H1 (cell line): ENCODE measurements around the gene ZNF823. TPM values are rescaled to one million over a fixed set of nuclear protein-coding genes. Genes with fewer than 3 reads are reported as not detected.

Experiments used
- CTCF ChIA-PET: fragments of 300-600 bp; sonication (Branson Sonifier 250); formaldehyde crosslinking; loops from one replicate; lab custom pipeline; 2021; ENCODE audit not compliant: partially characterized antibody; lab: Charles Lee
- POLR2A ChIA-PET: fragments of 300-600 bp; sonication (Branson Sonifier 250); formaldehyde crosslinking; loops from one replicate; lab custom pipeline; 2021; ENCODE audit warnings: inconsistent platforms; ENCODE audit not compliant: partially characterized antibody; lab: Charles Lee
- DNase-seq, 2 experiments: peaks; one replicate each; pipeline versions ENCODE4 v3.0.0 to v3.0.0-alpha.2; 2010 to 2022; ENCODE audit warnings: low spot score in 2 of 2, low read depth in 1 of 2, mixed read lengths in 1 of 2
- FAIRE-seq: peaks from 2 replicates; lab custom pipeline; 2011; peaks lifted over from hg19 to GRCh38; lab: Jason Lieb, UNC
- H2AFZ ChIP-seq: 2 replicates; pipeline ENCODE4 v1.8.1; 2012; ENCODE audit warnings: low read length, inconsistent platforms
- H2AK5ac ChIP-seq: 2 replicates; pipeline ENCODE4 v1.6.1; 2013; ENCODE audit warnings: low read depth, low read length
- H2BK120ac ChIP-seq: replicated peaks from 2 replicates; pipeline ENCODE3; 2013; ENCODE audit warnings: low read depth, low read length, inconsistent platforms
- H2BK12ac ChIP-seq: 2 replicates; pipeline ENCODE4 v1.6.1; 2013; ENCODE audit warnings: low read depth, low read length
- H2BK15ac ChIP-seq: 2 replicates; pipeline ENCODE4 v1.6.1; 2013; ENCODE audit warnings: low read length
- H2BK20ac ChIP-seq: 2 replicates; pipeline ENCODE4 v1.6.1; 2013; ENCODE audit warnings: low read length
- H2BK5ac ChIP-seq: 2 replicates; pipeline ENCODE4 v1.6.1; 2013; ENCODE audit warnings: low read depth, low read length
- H3K14ac ChIP-seq: 2 replicates; pipeline ENCODE4 v1.6.1; 2013; ENCODE audit warnings: inconsistent platforms; ENCODE audit not compliant: insufficient read length
- H3K18ac ChIP-seq: 2 replicates; pipeline ENCODE4 v1.6.1; 2013; ENCODE audit warnings: low read length; ENCODE audit errors: extremely low read depth
- H3K23ac ChIP-seq: 2 replicates; pipeline ENCODE4 v1.6.1; 2013; ENCODE audit warnings: inconsistent platforms; ENCODE audit not compliant: insufficient read length
- H3K23me2 ChIP-seq: 2 replicates; pipeline ENCODE4 v1.6.1; 2013; ENCODE audit warnings: low read depth, low read length
- H3K27ac ChIP-seq: 2 replicates; pipeline ENCODE4 v1.6.1; 2011; ENCODE audit warnings: low read depth, low read length, inconsistent platforms
- H3K27me3 ChIP-seq, 4 experiments: replicated peaks in 1 of 4; 1 replicate in 1 of 4; 2 replicates in 3 of 4; pipeline versions ENCODE4 v1.6.1 to v1.8.1; 2011 to 2013; ENCODE audit warnings: low read length in 3 of 4, mild to moderate bottlenecking in 3 of 4, inconsistent platforms in 2 of 4, mixed read lengths in 2 of 4, moderate library complexity in 1 of 4; ENCODE audit not compliant: control insufficient read depth in 3 of 4, insufficient read depth in 3 of 4; ENCODE audit errors: extremely low read depth in 1 of 4
- H3K36me3 ChIP-seq, 4 experiments: 2 replicates each; pipeline versions ENCODE4 v1.6.1 to v1.8.1; 2011 to 2013; ENCODE audit warnings: mild to moderate bottlenecking in 4 of 4, low read length in 3 of 4, moderate library complexity in 2 of 4, control low read depth in 1 of 4, inconsistent platforms in 1 of 4; ENCODE audit not compliant: insufficient read depth in 4 of 4, control insufficient read depth in 2 of 4
- H3K4ac ChIP-seq: replicated peaks from 2 replicates; pipeline ENCODE3; 2013; ENCODE audit warnings: low read length, low read depth, mixed read lengths, inconsistent platforms; ENCODE audit not compliant: insufficient read length
- H3K4me1 ChIP-seq, 4 experiments: replicated peaks in 1 of 4; 1 replicate in 1 of 4; 2 replicates in 3 of 4; pipeline versions ENCODE4 v1.6.1 to v1.8.1; 2011 to 2013; ENCODE audit warnings: low read length in 3 of 4, inconsistent platforms in 2 of 4, mixed read lengths in 1 of 4; ENCODE audit not compliant: insufficient read depth in 4 of 4, control insufficient read depth in 3 of 4
- H3K4me2 ChIP-seq, 2 experiments: 2 replicates each; pipeline versions ENCODE4 v1.6.1 to v1.8.1; 2011 to 2013; ENCODE audit warnings: low read depth in 2 of 2, low read length in 2 of 2, control low read depth in 1 of 2, inconsistent platforms in 1 of 2, mild to moderate bottlenecking in 1 of 2; ENCODE audit not compliant: insufficient read depth in 1 of 2
- H3K4me3 ChIP-seq, 4 experiments: fragments of 200-600, 300-600 bp in 1 of 4; sonication (generic), shearing (Covaris generic), sonication (Bioruptor Twin) in 1 of 4; 2 replicates each; pipeline versions ENCODE4 v1.5.1 to v1.8.1; 2011 to 2016; ENCODE audit warnings: low read length in 4 of 4, low read depth in 3 of 4, control low read depth in 2 of 4, inconsistent platforms in 2 of 4, mild to moderate bottlenecking in 2 of 4, mixed read lengths in 1 of 4, moderate library complexity in 1 of 4; ENCODE audit not compliant: insufficient read depth in 2 of 4; ENCODE audit errors: extremely low read depth in 1 of 4
- H3K56ac ChIP-seq: replicated peaks from 2 replicates; pipeline ENCODE3; 2013; ENCODE audit warnings: low read depth, mild to moderate bottlenecking, mixed read lengths, low read length, inconsistent platforms; ENCODE audit not compliant: insufficient read length
- H3K79me1 ChIP-seq: 2 replicates; pipeline ENCODE4 v1.6.1; 2013; ENCODE audit warnings: low read depth, low read length, control low read depth
- H3K79me2 ChIP-seq, 2 experiments: 2 replicates each; pipeline versions ENCODE4 v1.6.1 to v1.8.1; 2012 to 2013; ENCODE audit warnings: low read length in 2 of 2, mild to moderate bottlenecking in 2 of 2, inconsistent platforms in 1 of 2; ENCODE audit not compliant: insufficient read depth in 2 of 2, control insufficient read depth in 1 of 2
- H3K9ac ChIP-seq, 4 experiments: replicated peaks in 1 of 4; 1 replicate in 1 of 4; 2 replicates in 3 of 4; pipeline versions ENCODE4 v1.6.1 to v1.8.1; 2011 to 2013; ENCODE audit warnings: low read depth in 3 of 4, low read length in 3 of 4, control low read depth in 2 of 4, mild to moderate bottlenecking in 2 of 4, moderate library complexity in 2 of 4, inconsistent platforms in 1 of 4; ENCODE audit errors: extremely low read depth in 1 of 4
- H3K9me3 ChIP-seq, 2 experiments: 2 replicates each; pipeline versions ENCODE4 v1.6.1 to v1.8.1; 2012 to 2013; ENCODE audit warnings: mild to moderate bottlenecking in 2 of 2, moderate library complexity in 2 of 2, control low read depth in 1 of 2, inconsistent platforms in 1 of 2, low read depth in 1 of 2, low read length in 1 of 2, mixed read lengths in 1 of 2; ENCODE audit not compliant: insufficient read depth in 2 of 2
- H4K20me1 ChIP-seq, 2 experiments: replicated peaks in 1 of 2; 2 replicates each; pipeline versions ENCODE3 to v1.8.1; 2011 to 2013; ENCODE audit warnings: inconsistent platforms in 2 of 2, low read length in 2 of 2, mild to moderate bottlenecking in 1 of 2; ENCODE audit not compliant: insufficient read depth in 2 of 2, control insufficient read depth in 1 of 2
- H4K5ac ChIP-seq: 2 replicates; pipeline ENCODE4 v1.6.1; 2013; ENCODE audit warnings: low read length, low read depth, mixed read lengths, inconsistent platforms; ENCODE audit not compliant: insufficient read length
- H4K8ac ChIP-seq: 2 replicates; pipeline ENCODE4 v1.8.0; 2013; ENCODE audit warnings: mild to moderate bottlenecking, moderate library complexity, low read length, inconsistent platforms; ENCODE audit not compliant: insufficient read depth; ENCODE audit errors: extremely low read depth
- H4K91ac ChIP-seq: replicated peaks from 2 replicates; pipeline ENCODE3; 2013; ENCODE audit warnings: low read length, mixed read lengths, inconsistent platforms; ENCODE audit not compliant: insufficient read length
- CHD1 ChIP-seq: IDR thresholded peaks from 2 replicates; pipeline ENCODE4 v1.6.1; 2012; ENCODE audit warnings: low read depth, low read length, improper control_type of control experiment
- CREB1 ChIP-seq: IDR thresholded peaks from 2 replicates; pipeline ENCODE4 v1.6.1; 2012; ENCODE audit warnings: inconsistent platforms
- FOSL1 ChIP-seq: IDR thresholded peaks from 2 replicates; pipeline ENCODE4 v1.6.1; 2011; ENCODE audit warnings: mild to moderate bottlenecking, low read depth, low read length, moderate library complexity; ENCODE audit not compliant: insufficient read depth
- GTF2F1 ChIP-seq: IDR thresholded peaks from 2 replicates; pipeline ENCODE4 v1.6.1; 2012; ENCODE audit warnings: low read depth, low read length, improper control_type of control experiment, borderline replicate concordance
- HDAC2 ChIP-seq, 2 experiments: fragments of 300-600 bp in 1 of 2; sonication (generic) in 1 of 2; IDR thresholded peaks; 2 replicates each; pipeline ENCODE4 v1.6.1; 2011 to 2012; ENCODE audit warnings: low read depth in 2 of 2, low read length in 2 of 2, mild to moderate bottlenecking in 2 of 2, moderate library complexity in 2 of 2, borderline replicate concordance in 1 of 2, inconsistent platforms in 1 of 2
- HDAC6 ChIP-seq: IDR thresholded peaks from one replicate; pipeline ENCODE4 v1.7.1; 2012; ENCODE audit warnings: low read depth, mild to moderate bottlenecking, inconsistent platforms, low read length, moderate library complexity
- KDM1A ChIP-seq: fragments of 200-600, 300-600 bp; sonication (generic); IDR thresholded peaks from 2 replicates; pipeline ENCODE4 v1.7.1; 2016; ENCODE audit warnings: mild to moderate bottlenecking, low read length, borderline replicate concordance
- POLR2AphosphoS5 ChIP-seq: IDR thresholded peaks from 2 replicates; pipeline ENCODE4 v1.6.1; 2011; ENCODE audit warnings: low read depth, low read length
- POU5F1 ChIP-seq: IDR thresholded peaks from 2 replicates; pipeline ENCODE4 v1.6.1; 2011; ENCODE audit warnings: low read depth, mild to moderate bottlenecking, low read length, moderate library complexity
- RFX5 ChIP-seq: IDR thresholded peaks from 2 replicates; pipeline ENCODE4 v1.6.1; 2011; ENCODE audit warnings: low read depth, low read length, improper control_type of control experiment, borderline replicate concordance
- SAP30 ChIP-seq: fragments of 300-600 bp; sonication (generic); IDR thresholded peaks from 2 replicates; pipeline ENCODE4 v1.7.1; 2012; ENCODE audit warnings: low read length, moderate library complexity, mild to moderate bottlenecking, inconsistent platforms; ENCODE audit not compliant: insufficient read depth, insufficient replicate concordance
- SRF ChIP-seq: IDR thresholded peaks from 2 replicates; pipeline ENCODE4 v1.6.1; 2011; ENCODE audit warnings: mild to moderate bottlenecking, low read depth, low read length, moderate library complexity
- TAF1 ChIP-seq: IDR thresholded peaks from 2 replicates; pipeline ENCODE4 v1.6.1; 2011; ENCODE audit warnings: mild to moderate bottlenecking, low read depth, low read length
- WGBS, 2 experiments: shearing (Covaris generic) in 1 of 2; methylation state at CpG; one replicate each; pipeline versions ENCODE4 v1.1.6 to v1.1.7; 2013 to 2015; ENCODE audit warnings: low lambda C conversion rate in 2 of 2, mixed read lengths in 2 of 2, inconsistent platforms in 1 of 2, low coverage in 1 of 2, missing lambda C conversion rate in 1 of 2; ENCODE audit not compliant: insufficient replicate concordance in 2 of 2, insufficient coverage in 1 of 2, insufficient read length in 1 of 2; ENCODE audit errors: extremely low coverage in 1 of 2, missing lambda C conversion rate in 1 of 2; 5-methylcytosine and 5-hydroxymethylcytosine counted together
- polyA plus RNA-seq, 7 experiments: library from polyadenylated mRNA; depleted of rRNA in 3 of 7; stranded (reverse) in 5 of 7; unstranded in 2 of 7; fragments of >200 nt in 5 of 7; fragments of 200-250 nt in 2 of 7; gene quantifications; 1 replicate in 5 of 7; 2 replicates in 1 of 7; 4 replicates in 1 of 7; pipeline versions ENCODE4 v1.2.1 to v1.2.3, GENCODE V29; 2011 to 2013; ENCODE audit warnings: missing spikeins in 2 of 7, mixed read lengths in 2 of 7
- total RNA-seq: library from RNA; stranded (reverse); fragmentation: NEBNext Ultra II Directional; extraction: Animal tissue kit (Norgen Biotek cat#: 25700); gene quantifications from 2 replicates; pipeline ENCODE4 v1.2.1, GENCODE V29; 2021
- TF ChIP-seq, protein P1 (sequence below): IDR thresholded peaks from 2 replicates; pipeline ENCODE4 v1.6.1; 2011; ENCODE audit warnings: low read length, improper control_type of control experiment

ZNF823 gene
- total and polyA plus RNA-seq, 2 of the 8 experiments (the other 6 are each of a cell fraction or from before 2014, with no cell fraction given): 0.73 to 2.4 TPM

DNA sequence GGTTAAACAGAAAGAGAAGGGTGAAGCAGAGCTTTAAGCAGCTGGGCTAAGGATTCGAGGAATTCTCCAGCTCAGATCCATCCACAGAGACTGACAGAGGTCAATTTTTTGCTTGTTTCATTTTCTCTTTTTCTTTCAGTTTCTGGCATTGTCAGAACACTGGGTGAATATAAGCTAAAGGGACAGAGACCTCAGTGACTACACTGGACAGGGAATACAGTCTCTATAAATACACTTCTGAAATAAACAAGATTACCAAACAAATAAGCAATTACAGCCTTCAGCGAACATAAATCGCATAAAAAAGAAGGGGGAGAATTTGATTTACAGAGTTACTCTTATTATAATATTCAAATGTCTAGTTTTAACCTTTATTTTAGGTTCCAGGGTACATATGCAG lies 24.4 kb upstream of the ZNF823 start:
- no peak overlapping the region for H2BK12ac ChIP-seq
- no peak overlapping the region for H2AK5ac ChIP-seq
- no peak overlapping the region for H2BK120ac ChIP-seq
- no peak overlapping the region for H3K27ac ChIP-seq
- TF ChIP-seq CREB1 (no peak), RFX5 (no peak), KDM1A (no peak), TAF1 (no peak), HDAC2 (IDR thresholded peaks at IDR 0.05; ENCODE audit: borderline replicate concordance in 1 of 2, low read depth in 2 of 2, low read length in 2 of 2) (no peak), POLR2AphosphoS5 (no peak), SRF (no peak), CHD1 (no peak), SAP30 (no peak), HDAC6 (no peak), GTF2F1 (no peak), POU5F1 (no peak), FOSL1 (no peak)
- TF ChIP-seq, protein P1, sequence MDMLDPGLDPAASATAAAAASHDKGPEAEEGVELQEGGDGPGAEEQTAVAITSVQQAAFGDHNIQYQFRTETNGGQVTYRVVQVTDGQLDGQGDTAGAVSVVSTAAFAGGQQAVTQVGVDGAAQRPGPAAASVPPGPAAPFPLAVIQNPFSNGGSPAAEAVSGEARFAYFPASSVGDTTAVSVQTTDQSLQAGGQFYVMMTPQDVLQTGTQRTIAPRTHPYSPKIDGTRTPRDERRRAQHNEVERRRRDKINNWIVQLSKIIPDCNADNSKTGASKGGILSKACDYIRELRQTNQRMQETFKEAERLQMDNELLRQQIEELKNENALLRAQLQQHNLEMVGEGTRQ: no peak
- DNase-seq: no peak
- no peak overlapping the region for H2BK15ac ChIP-seq
- H2AFZ ChIP-seq: no peak overlapping the region
- POLR2A ChIA-PET: no interaction called here
- 78% methylated on average over 3 of the region's 3 CpGs; no CpG with 5 or more reads in 1 of the 2 experiments for WGBS, 2 experiments
- no peak overlapping the region for H3K4me2 ChIP-seq
- H3K56ac ChIP-seq: no peak overlapping the region
- H3K79me2 ChIP-seq: no peaks in the 10 kb centered on the region
- peaks cover 7 to 12% of the 10 kb centered on the region in 2 experiments; a peak in 1 of 4 replicates for H3K9me3 ChIP-seq
- H3K9ac ChIP-seq: no peak overlapping the region
- no peaks in the 10 kb centered on the region for H3K79me1 ChIP-seq
- H3K36me3 ChIP-seq: no peaks in the 10 kb centered on the region
- no peak overlapping the region for H4K8ac ChIP-seq
- H4K5ac ChIP-seq: no peak overlapping the region
- H3K23me2 ChIP-seq: no peaks in the 10 kb centered on the region
- no peak for FAIRE-seq
- no peak overlapping the region for H3K18ac ChIP-seq
- H3K4me1 ChIP-seq: no peaks in the 10 kb centered on the region
- H3K23ac ChIP-seq: no peak overlapping the region
- no peak overlapping the region for H3K4me3 ChIP-seq
- no peak overlapping the region for H3K14ac ChIP-seq
- H2BK5ac ChIP-seq: no peak overlapping the region
- peaks cover 3 to 11% (median 9%) of the 10 kb centered on the region in 4 experiments for H3K27me3 ChIP-seq
- no peak overlapping the region for H3K4ac ChIP-seq
- CTCF ChIA-PET: interaction anchor here (0.9 to 1.4 kb wide), 2 partner anchors 34 to 90 kb away, joined by 3 read pairs; no protein-coding TSS in a partner anchor
- H4K91ac ChIP-seq: no peak overlapping the region
- no peak overlapping the region for H2BK20ac ChIP-seq
- H4K20me1 ChIP-seq: no peaks in the 10 kb centered on the region
